Fibroblast of pulmonary artery (primary cell): ENCODE data around the gene NDUFA1.
"Not testable (repeated sequence)": the region's sequence is repeated elsewhere in the genome, so short reads cannot be mapped to it uniquely, and the experiment has no call there.

Source experiments
- DNase-seq: peaks from one replicate; pipeline ENCODE4 v3.0.0-alpha.2; 2010; ENCODE audit warnings: low read depth
- H3K4me3 ChIP-seq: replicated peaks from 2 replicates; pipeline ENCODE4 v1.5.1; 2011; ENCODE audit warnings: low read depth, mild to moderate bottlenecking, control low read depth, low read length, moderate library complexity
- TF ChIP-seq, protein P1 (sequence below): IDR thresholded peaks from 2 replicates; pipeline ENCODE4 v1.5.1; 2011; ENCODE audit warnings: mild to moderate bottlenecking, control low read depth, low read length, inconsistent platforms; ENCODE audit errors: missing control alignments

The NDUFA1 gene

GRCh38 chrX:119916310-119916709, 44.7 kb downstream of the NDUFA1 start:
- no peak overlapping the region for H3K4me3 ChIP-seq
- no peak for DNase-seq
- TF ChIP-seq, protein P1, sequence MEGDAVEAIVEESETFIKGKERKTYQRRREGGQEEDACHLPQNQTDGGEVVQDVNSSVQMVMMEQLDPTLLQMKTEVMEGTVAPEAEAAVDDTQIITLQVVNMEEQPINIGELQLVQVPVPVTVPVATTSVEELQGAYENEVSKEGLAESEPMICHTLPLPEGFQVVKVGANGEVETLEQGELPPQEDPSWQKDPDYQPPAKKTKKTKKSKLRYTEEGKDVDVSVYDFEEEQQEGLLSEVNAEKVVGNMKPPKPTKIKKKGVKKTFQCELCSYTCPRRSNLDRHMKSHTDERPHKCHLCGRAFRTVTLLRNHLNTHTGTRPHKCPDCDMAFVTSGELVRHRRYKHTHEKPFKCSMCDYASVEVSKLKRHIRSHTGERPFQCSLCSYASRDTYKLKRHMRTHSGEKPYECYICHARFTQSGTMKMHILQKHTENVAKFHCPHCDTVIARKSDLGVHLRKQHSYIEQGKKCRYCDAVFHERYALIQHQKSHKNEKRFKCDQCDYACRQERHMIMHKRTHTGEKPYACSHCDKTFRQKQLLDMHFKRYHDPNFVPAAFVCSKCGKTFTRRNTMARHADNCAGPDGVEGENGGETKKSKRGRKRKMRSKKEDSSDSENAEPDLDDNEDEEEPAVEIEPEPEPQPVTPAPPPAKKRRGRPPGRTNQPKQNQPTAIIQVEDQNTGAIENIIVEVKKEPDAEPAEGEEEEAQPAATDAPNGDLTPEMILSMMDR = no peak

- TF ChIP-seq, protein P1 = no peak
- DNase-seq = no peak
- no peak overlapping the region for H3K4me3 ChIP-seq
Measured at GRCh38 chrX:119917877-119918276, 46.2 kb downstream of the NDUFA1 start.

DNA sequence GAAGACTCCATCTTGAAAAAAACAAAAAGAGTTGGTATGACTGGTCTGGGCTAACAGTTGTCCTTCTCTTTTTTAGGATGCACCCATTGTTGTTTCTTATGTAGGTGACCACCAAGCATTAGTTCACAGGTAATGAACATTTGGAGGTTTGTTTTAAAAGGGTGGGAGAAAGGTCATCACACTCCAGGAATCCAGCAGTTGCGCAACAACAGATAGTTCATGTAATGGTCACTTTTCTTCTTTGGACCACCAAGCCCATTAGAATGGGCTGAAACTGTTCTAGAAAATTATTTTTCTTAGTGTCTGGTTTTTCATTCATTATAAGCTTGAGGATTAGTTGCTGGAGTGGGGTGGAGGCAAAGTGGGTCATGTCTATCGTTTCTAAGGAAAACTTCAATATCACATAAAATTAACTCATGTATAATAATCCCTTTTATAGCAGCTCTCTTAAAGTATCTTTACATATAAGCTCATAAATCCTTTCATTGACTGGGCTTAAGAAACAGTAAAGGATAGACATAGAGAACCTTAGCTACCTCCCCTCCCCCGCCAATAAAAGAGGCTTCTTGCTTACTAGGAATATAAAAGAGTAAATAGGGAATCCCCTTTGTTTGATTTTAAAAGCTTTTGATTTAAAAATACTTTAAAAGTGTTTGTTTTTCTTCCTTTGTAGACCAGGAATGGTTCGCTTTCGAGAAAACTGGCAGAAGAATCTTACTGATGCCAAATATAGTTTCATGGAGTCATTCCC, 48.4 kb downstream of the NDUFA1 start:
- TF ChIP-seq, protein P1 = no peak
- no peak for DNase-seq
- H3K4me3 ChIP-seq = no peak overlapping the region

DNA sequence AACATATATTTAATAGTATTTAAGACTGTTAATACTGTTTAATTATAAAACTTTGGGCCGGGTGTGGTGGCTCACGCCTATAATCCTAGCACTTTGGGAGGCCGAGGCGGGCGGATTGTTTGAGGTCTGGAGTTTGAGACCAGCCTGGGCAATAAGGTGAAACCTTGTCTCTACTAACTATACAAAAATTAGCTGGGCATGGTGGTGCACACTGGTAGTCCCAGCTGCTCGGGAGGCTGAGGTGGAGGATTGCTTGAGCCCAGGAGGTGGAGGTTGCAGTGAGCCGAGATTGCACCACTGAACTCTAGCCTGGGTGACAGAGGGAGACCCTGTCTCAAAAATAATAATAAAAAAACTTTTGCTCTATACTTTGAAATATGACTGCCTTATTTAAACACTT, 50.8 kb downstream of the NDUFA1 start:
- DNase-seq, H3K4me3 ChIP-seq: not testable (repeated sequence)
